HG03558 (cell line): ENCODE measurements around the gene POLN.

ENCODE experiments used
- ATAC-seq: cut with Tn5 transposase; IDR thresholded peaks from one replicate; pipeline ENCODE4 v1.9.1; 2021; ENCODE audit warnings: moderate number of reproducible peaks; ENCODE audit not compliant: unreplicated experiment; ENCODE audit errors: extremely low read depth

The POLN gene

DNA sequence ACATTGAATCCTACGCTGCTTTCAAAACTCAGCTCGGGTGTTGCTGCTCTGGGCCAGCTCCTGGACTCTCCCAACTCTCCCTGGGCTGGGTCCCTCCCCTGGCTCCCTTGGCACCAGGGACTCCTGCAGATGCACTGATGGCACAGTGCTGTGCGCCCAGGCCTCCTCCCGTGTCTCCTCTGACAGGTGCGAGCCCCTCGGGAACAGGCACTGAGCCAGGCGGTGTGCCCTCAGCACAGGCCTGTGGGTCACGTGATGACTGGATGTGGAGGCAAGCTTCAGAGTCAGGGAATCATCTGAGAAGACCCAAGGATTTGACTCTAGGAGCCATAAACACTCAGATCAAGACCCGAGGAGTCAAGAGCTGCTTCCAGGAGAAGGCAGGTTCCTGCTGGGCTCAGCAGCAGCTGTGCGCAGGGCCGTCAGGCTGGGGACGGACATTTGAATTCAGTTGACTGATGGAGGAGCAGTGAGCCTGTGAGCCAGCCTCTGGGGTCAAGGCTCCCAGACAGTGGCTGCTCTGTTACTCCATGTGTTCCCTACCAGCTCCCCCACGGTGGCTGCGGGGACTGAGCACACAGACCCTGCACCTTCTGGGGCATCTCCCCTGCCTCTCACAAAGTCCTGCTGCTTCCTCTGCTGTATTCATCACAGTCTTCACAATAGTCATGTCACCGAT is 149.8 kb downstream of the POLN start:
- no peak for ATAC-seq

DNA sequence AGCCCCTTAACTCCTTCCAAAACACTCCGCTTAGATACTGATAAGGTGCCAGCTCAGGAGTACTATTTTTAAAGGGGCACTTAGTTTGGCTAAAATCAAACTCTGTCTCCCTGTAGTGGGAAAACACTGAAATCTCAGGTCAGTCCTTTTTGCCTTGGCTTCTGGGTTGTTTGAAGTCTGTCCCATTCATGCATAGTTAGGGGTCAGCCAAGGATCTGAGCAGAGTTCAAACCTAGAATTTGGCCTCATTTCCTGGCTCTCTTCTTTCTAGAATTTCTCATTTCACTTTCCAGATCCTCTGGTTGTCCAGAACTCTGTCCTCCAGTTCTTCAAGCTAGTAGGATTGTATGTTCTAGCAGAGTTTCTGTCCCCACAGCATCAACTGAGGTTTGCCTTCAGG is 151.3 kb downstream of the POLN start:
- no peak for ATAC-seq

DNA sequence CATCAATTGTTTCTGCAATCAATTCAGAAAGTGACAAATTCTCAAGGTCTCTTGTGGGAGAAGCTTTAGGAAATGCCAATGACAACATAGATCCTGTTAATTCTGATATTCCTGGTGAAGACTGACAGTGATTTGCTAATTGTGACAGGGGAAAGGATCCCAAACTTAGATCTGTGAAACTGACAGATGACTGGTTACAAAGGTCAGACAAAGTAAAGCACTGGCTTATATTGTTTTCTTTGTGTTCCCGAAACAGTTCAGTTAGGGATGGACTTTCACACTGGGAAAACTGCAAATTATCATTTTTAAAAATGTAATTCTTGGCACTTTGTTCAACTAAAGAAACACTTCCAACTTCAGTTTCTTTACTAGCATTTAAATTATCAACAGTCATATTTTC is 152.7 kb downstream of the POLN start:
- ATAC-seq: no peak

DNA sequence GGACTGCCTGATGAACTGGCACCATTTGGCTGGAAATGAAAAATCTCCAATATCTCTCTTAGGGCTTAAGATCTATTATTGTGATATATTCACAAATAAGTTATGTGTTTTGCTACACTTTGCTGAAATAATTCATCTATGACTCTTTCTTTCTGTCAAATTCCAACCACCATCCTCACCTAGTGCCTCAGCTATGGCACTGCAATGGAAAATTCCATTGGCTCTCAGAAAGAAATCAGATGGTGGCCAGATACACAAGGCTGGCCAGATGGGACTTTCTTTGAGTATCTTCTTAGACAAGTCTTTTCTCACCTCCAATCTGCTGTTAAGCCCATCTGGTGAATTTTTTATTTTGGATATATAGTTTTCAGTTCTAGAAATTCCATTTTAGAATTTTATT is 154.8 kb downstream of the POLN start:
- no peak for ATAC-seq

DNA sequence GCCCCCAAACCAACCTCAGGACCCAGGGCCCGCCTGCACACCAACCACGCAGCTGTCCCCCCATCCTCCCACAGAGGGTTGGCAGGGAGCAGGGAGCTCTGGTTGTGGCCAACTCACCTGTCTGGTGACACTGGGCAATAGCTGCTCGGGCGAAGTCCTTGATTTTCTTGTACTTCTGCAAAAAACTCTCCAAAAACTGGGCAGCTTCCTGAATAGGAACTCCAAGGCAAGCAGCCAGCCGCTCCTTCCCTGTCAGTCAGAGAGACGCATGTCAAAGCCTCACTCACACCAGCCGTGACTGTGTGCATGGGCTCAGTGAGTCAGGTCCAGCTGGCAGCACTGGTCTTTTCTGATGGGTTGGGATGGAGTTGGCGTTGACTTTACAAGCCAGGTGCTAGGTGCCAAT is 156.4 kb downstream of the POLN start:
- ATAC-seq: no peak

DNA sequence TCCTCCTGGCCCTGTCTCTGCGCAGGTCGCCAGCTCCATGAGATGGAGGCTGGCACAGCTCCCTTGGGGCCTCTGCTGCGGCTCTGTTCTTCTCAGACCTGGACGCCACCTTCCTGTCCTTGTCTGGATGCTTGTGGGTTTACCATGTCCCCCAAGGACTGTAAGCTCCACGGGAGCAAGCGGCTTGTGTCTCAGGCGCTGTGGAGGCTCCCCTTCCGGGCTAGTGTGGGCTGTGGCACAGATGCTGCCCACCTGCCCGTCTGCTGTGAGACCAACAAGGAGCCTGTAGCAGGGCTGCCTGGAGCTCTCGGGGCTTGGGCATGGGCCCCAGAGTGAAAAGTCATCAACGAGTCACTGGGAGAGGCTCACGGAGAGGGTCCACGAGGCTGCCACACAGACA is 157.6 kb downstream of the POLN start:
- ATAC-seq: no peak

DNA sequence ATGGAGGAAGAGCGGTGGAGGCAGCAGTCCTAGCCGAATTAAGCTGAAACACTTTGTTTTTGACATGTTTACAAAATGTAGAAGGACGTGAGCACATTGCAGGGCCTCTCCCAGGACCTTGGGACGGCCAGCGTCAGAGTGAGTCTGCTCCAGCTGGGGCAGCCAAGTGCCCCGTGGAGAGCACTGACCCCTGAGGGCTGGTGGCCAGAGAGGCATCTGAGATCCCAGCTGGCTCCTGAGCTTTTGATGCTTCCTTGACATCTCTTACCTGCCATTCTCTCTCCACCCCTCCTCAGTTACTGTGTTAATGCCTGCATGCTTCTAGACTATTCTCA is 158.1 kb downstream of the POLN start:
- no peak for ATAC-seq

DNA sequence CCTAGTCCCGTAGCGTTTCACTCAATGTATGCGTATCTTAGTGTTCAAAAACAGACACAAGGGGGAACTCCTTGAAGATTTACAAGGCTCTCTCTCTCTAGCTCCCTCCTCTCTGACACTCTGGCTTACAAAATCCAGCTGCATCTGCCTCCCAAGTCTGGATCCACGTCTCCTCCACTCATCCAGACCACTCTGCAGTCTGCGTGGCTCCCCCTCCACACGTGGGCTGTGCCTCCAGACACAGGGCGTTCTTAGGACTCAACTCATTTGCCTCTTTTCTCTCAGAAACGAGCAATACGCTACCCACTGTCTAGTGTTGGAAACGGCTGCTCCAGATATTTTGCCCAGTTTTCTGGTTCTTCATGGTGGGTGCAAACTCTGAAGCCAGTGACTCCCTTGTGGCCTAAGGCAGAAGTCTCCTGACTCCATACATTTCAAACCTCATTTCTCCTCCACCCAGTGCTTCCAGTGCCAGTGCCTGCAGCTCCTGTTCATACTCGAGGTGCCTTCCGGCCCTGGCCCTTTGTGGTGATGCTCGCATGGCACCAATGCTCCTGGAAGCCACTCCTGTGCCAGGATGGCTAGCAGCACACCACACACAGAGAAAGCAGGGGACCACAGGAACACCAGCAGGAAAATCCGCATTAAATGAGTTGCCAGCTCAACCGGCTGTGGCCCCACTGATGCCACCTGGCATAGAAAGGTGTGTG is 158.7 kb downstream of the POLN start:
- no peak for ATAC-seq

DNA sequence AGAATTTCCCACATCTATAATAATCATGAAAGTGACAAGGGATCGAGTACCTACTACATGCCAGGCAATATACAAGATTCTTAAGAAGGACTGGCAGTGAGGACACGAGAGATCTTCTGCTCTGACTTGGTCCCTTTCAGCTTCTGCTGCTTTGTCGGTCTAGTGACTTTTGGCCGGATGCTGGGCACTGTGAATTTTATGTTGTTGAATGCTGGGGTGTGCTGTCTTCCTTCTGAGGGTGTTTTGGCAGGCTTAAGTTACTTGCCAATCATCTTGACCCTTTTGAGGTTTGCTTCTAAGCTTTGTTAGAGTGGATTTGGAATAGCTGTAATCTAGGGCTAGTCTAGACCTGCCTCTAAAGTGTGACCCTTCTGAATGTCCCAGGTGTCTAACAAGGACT is 159.3 kb downstream of the POLN start:
- no peak for ATAC-seq

DNA sequence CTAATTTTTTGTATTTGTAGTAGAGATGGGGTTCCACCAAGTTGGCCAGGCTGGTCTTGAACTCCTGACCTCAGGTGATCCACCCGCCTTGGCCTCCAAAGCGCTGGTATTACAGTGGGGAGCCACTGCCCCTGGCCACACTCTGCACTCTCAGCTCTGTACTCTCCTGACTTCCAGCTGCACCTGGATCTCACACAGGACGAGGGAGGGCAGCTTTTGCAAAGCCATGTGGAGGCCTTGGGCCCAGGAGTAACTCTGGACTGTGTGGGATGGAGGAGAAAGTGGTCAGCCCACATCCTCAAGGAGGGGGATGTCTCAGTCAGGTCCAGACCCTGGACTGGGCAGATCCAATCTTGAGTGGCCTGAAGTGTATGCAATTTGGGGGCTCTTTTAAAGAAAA is 159.8 kb downstream of the POLN start:
- no peak for ATAC-seq

DNA sequence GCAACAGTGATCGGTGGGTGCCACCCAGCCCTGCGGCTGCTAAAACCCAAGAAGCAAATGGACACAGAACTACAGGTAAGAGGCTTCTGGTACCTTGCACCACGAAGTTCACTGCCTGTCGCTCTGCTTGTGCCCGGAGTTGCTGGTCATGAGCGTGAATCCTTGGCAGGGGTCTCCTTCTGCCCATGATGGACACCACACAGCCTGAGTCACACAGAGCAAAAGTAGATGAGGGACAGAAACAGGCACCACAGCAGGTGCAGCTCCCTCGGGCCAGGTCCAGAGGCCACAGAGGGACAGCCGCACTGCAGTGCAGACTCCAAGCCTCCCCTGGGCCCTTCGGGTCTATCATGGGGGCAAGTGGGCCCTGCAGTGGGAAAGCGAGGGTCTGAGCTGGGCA is 160.4 kb downstream of the POLN start:
- no peak for ATAC-seq

DNA sequence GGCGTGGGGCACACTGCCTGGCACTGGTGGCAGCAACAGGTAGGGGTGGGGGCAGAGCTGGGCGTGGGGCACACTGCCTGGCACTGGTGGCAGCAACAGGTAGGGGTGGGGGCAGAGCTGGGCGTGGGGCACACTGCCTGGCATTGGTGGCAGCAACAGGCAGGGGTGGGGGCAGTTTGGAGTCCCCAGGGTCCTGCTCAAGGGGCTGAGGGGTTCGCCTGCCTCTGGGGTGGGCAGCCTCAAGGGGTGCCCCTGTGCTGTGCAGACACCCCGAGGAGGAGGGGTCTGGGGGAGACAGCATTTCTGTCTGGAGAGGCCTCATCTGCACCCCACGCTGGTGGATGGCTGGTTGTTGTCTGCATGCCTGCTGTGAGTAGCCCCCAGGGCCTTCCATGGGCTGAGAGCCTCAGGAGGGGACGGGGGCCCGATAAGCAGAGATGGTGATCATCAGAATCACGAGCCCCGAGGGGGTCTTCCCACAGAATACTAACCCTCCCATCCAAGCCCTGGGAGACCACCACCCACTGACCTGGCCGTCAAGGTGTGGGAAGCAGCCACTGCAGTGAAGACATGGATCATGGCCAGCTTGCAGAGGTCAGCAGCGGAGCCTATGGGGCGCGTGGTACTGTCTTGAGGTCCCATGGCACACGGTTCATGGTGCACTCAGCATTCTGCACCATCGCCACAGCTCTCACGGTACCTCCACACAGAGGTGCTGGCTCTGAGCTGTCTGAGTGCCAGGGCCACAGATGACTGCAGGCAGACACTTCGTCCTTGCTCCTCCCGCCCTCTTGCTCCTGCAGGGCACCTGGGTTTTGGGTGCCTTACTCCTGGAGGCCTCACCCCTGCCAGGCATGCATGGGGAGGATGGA is 161.3 kb downstream of the POLN start:
- no peak for ATAC-seq

DNA sequence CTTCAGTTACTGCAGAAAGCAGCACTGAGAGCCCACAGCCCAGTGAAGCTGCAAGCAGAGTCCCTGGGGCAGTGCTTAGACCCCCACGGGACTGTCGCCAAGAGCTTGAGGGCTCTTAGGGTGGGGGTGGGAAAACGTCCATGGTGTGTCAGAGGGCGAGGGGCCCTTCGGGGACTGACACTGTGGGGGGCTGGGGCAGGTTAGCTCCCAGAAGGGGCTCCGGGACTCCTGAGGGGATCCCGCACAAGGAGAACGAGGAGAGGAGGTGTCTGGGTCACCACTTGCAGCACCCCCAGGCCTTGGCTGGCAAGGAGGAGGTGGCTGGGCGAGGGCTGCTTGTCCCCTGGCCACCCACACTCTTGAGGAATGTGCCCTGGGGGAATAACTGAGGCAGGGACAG is 162.0 kb downstream of the POLN start:
- ATAC-seq: no peak

DNA sequence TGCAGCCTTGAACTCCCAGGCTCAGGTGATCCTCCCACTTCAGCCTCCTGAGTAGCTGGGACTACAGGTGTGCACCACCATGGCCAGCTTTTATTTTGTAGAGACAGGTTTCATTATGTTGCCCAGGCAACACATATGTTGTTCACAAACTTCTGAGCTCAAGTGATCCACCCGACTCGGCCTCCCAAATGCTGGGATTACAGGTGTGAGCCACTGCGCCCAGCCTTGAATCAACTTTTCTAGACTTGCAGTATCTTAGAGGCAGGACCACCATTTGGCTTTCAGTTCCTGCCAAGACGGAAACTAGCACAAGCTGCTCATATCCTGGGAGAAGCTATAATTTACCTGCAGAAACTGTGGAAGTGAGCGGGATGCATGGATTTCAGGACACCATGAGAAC is 162.9 kb downstream of the POLN start:
- ATAC-seq: no peak

DNA sequence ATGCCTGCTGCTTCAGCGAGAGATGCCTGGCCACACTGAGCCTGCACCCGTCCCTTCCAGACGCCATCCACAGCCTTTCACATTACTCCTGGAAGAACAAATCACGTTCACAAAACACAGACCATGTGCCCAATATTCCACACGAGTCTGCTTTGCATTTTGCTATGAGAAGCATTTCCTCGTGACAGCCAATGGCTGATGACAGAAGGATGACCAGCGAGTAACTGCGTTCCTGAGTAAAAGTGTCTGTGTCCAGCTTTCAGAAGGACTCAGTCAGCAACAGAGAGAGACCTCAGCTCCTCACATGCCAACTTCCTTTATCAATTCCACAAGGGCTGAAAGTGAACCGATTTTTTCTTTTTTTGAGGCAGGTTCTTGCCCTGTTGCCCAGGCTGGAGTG is 163.3 kb downstream of the POLN start:
- ATAC-seq: no peak

DNA sequence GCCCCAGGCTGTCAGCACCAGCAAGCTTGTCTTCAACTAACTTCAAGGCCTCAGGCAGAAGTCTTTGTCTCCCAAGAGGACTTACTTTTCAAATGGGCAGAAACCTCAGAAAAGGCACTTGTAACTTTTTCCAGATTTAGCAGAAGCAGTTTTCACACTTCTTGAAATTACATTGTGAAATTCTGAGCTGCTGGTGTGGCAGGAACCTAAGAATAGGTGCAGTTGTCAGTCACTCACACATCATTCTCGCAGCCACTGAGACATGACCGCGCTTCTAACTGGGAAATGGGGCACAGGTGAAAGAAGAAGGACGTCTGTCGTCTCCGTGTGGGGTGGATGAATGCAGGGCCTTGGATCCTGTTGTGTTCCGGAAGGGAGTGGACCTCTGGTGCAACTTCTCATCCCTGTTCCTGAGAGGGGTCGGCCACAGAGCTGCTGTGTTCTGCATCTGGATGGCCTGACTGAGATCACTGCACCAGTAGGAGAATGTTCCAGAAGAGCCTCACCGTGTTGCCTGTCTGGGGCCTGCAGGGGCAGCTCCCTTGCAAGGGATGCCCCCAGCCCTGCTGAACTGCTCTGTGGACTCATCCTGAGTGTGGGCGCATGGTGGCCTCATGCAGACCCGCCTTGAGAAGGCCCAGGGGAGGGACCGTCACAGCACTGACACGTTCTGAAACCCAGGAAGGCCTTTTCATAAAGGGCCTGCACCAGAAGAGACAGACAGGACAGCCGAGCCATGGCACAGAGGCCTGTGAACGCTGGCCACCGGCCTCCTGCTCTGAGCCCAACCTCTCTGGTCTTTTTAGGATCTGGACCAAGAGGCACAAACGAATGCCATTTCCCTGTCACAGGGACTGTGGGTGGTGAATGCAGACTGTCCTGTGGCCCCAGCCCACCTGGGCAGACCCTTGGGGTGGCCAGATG is 164.1 kb downstream of the POLN start:
- no peak for ATAC-seq

DNA sequence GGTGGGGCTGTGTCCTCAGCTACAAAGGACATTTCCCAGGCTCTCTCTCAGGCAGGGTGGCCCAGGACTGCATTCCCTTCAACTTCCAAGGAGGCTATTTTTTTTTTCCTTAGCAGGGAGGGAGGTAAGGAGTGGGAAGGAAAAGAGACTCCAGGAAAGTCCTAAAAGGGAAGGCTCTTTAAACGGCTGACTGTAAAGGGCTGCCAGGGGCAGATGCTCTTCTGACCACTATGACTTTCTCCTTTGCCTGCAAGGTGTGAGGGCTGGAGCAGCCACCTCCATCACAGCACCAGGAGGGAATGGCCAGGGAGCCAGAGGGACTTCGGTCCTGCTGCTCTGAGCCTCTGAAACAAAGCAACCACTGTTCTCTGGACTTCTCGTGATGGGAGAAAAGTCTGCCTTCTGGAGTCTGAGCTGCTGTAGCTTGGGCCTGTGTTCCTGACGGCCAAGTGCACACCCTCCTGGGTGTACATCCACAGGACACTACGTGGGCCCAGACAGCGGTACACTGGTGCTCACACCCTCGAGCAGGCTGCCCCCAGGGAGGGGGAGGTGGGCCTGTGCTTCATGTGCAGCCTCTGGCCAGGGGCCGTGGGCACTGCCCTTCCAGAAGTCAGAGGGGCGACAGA is 164.9 kb downstream of the POLN start:
- ATAC-seq: no peak

DNA sequence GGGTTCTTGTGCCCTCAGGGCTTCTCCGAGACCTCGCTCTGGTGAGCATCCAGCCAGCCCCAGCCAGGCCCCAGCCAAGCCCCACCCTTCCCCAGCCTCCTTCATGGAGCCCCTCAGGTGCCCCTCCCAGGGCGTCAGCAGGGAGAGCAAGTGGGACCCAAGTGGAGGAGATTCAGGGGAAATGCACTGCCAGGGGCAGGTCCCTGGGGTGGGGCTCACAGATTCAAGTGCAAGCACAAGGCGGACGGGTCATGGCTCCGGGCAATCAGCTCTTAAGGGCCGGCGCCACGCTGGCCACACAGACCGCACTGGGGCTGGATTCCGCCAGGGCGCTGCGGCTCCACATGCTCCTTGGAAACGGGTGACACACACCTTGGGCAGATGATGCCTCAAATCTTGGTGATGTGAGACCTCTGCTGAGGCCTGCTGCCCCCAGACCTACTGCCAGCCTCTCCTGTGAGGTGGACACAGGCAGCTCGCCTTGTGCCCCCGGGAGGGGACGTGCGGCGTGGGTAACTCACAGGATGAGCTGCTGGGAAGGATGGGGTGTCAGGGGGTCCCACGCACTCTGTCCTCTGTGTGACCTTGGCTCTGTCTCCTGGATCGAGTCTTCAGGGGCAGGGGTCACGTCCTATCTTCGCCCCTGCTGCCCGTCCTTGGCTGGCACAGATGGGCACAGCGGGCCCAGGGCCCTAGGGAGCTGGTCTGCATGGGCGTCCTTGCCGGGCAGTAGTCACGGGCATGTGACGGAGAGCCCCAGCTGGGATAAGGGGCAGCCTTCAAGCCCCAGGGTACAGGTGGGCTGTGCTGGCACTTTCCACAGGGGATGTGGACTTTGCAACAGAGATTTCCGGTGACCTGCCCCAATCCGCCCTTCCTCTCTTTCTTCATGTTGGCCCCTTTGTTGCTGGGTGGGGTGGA is 165.7 kb downstream of the POLN start:
- no peak for ATAC-seq
